ENCODE data around the gene YTHDF1.

The YTHDF1 gene

GRCh38 chr20:63230800-63231268 lies 14.9 kb upstream of the YTHDF1 start:
- TF ChIP-seq CTCF (conservative IDR thresholded peaks at IDR 0.05; ENCODE audit: low read depth, low read length), result peak; percentile 76
- DNase-seq (ENCODE audit: low read depth), result no peak

GRCh38 chr20:63228806-63229205 lies 12.9 kb upstream of the YTHDF1 start:
- no peak for TF ChIP-seq CTCF (conservative IDR thresholded peaks at IDR 0.05; ENCODE audit: low read depth, low read length)
- DNase-seq (ENCODE audit: low read depth), result no peak

More at GRCh38 chr20:63230800-63231268, 14.9 kb upstream of the YTHDF1 start:
- H3K4me3 ChIP-seq (ENCODE audit: low read length), result no peak overlapping the region

GRCh38 chr20:63227260-63227659 lies 11.3 kb upstream of the YTHDF1 start:
- no peak overlapping the region for H3K4me3 ChIP-seq (ENCODE audit: low read length)
- TF ChIP-seq CTCF (conservative IDR thresholded peaks at IDR 0.05; ENCODE audit: low read depth, low read length), result no peak
- no peak for DNase-seq (ENCODE audit: low read depth)

More at GRCh38 chr20:63228806-63229205, 12.9 kb upstream of the YTHDF1 start:
- H3K4me3 ChIP-seq (ENCODE audit: low read length), result no peak overlapping the region

- H3K4me3 ChIP-seq (ENCODE audit: low read length), result no peak overlapping the region
- no peak for TF ChIP-seq CTCF (conservative IDR thresholded peaks at IDR 0.05; ENCODE audit: low read depth, low read length)
- no peak for DNase-seq (ENCODE audit: low read depth)
These were observed 10.4 kb upstream of the YTHDF1 start for GRCh38 chr20:63226042-63226943.

- no peak for TF ChIP-seq CTCF (conservative IDR thresholded peaks at IDR 0.05; ENCODE audit: low read depth, low read length)
- no peak for DNase-seq (ENCODE audit: low read depth)
- H3K4me3 ChIP-seq (ENCODE audit: low read length), result no peak overlapping the region
These were observed 9.1 kb upstream of the YTHDF1 start for GRCh38 chr20:63225082-63225454.

GRCh38 chr20:63224412-63225081 lies 8.6 kb upstream of the YTHDF1 start:
- no peak for DNase-seq (ENCODE audit: low read depth)
- peak; percentile 54 for TF ChIP-seq CTCF (conservative IDR thresholded peaks at IDR 0.05; ENCODE audit: low read depth, low read length)
- H3K4me3 ChIP-seq (ENCODE audit: low read length), result no peak overlapping the region
